ENCODE measurements around the gene CFAP46. TPM values are rescaled to one million over a fixed set of nuclear protein-coding genes. Genes with fewer than 3 reads are reported as not detected.
A peak's percentile ranks its signal among the peaks of the same experiment; 100 is the strongest.

The CFAP46 gene
- total RNA-seq, 1 donor from 2014 or later, result not detected

DNA sequence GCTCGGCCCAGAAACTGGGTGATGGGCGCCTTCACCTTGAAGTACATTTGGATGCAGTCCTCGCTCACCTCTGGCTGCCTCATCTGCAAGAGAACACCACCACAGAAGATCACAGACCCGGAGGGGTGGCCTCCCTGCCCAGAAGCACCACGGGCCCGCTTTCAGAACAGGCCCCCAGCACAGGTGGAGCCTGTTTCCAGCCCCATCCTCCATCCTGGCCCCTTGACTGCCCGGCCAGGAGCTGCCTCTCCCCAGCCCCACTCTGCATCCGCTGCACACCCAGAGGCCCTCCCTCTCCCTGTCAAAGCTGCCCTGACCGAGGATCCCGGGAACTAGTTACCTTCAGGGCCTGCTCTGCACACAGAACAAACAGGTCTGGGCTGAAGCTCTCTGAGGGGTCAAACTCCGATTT is 724 bp downstream of the CFAP46 start:
- no peak overlapping the region for H3K27ac ChIP-seq
- no peaks in the 10 kb centered on the region for H3K36me3 ChIP-seq
- TF ChIP-seq, protein P1, sequence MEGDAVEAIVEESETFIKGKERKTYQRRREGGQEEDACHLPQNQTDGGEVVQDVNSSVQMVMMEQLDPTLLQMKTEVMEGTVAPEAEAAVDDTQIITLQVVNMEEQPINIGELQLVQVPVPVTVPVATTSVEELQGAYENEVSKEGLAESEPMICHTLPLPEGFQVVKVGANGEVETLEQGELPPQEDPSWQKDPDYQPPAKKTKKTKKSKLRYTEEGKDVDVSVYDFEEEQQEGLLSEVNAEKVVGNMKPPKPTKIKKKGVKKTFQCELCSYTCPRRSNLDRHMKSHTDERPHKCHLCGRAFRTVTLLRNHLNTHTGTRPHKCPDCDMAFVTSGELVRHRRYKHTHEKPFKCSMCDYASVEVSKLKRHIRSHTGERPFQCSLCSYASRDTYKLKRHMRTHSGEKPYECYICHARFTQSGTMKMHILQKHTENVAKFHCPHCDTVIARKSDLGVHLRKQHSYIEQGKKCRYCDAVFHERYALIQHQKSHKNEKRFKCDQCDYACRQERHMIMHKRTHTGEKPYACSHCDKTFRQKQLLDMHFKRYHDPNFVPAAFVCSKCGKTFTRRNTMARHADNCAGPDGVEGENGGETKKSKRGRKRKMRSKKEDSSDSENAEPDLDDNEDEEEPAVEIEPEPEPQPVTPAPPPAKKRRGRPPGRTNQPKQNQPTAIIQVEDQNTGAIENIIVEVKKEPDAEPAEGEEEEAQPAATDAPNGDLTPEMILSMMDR (IDR thresholded peaks at IDR 0.05), result no peak
- DNase-seq (ENCODE audit: low spot score in 2 of 2), result no peak
- H3K4me1 ChIP-seq, result no peaks in the 10 kb centered on the region
- H3K27me3 ChIP-seq, result peaks cover 8% of the 10 kb centered on the region
- H3K4me3 ChIP-seq, result no peak overlapping the region
- H3K9me3 ChIP-seq, result no peaks in the 10 kb centered on the region
- intact Hi-C loops (cut with DNase I), result no loop called here

GRCh38 chr10:132940791-132941465 is 1.4 kb downstream of the CFAP46 start:
- no peak for DNase-seq (ENCODE audit: low spot score in 2 of 2)
- intact Hi-C loops (cut with DNase I), result no loop called here
- no peaks in the 10 kb centered on the region for H3K9me3 ChIP-seq
- no peaks in the 10 kb centered on the region for H3K36me3 ChIP-seq
- no peak overlapping the region for H3K27ac ChIP-seq
- TF ChIP-seq, protein P1 (IDR thresholded peaks at IDR 0.05), result no peak
- H3K27me3 ChIP-seq, result peaks cover 8% of the 10 kb centered on the region
- no peaks in the 10 kb centered on the region for H3K4me1 ChIP-seq
- no peak overlapping the region for H3K4me3 ChIP-seq

- no peak overlapping the region for H3K4me3 ChIP-seq
- intact Hi-C loops (cut with DNase I), result no loop called here
- TF ChIP-seq, protein P1 (IDR thresholded peaks at IDR 0.05), result peak in 2 of 3 experiments; percentile 7 to 43
- no peaks in the 10 kb centered on the region for H3K4me1 ChIP-seq
- no peaks in the 10 kb centered on the region for H3K36me3 ChIP-seq
- peaks cover 8% of the 10 kb centered on the region for H3K27me3 ChIP-seq
- no peaks in the 10 kb centered on the region for H3K9me3 ChIP-seq
- no peak overlapping the region for H3K27ac ChIP-seq
- DNase-seq (ENCODE audit: low spot score in 2 of 2), result no peak
Measured at GRCh38 chr10:132939957-132940790, 2.2 kb downstream of the CFAP46 start.

DNA sequence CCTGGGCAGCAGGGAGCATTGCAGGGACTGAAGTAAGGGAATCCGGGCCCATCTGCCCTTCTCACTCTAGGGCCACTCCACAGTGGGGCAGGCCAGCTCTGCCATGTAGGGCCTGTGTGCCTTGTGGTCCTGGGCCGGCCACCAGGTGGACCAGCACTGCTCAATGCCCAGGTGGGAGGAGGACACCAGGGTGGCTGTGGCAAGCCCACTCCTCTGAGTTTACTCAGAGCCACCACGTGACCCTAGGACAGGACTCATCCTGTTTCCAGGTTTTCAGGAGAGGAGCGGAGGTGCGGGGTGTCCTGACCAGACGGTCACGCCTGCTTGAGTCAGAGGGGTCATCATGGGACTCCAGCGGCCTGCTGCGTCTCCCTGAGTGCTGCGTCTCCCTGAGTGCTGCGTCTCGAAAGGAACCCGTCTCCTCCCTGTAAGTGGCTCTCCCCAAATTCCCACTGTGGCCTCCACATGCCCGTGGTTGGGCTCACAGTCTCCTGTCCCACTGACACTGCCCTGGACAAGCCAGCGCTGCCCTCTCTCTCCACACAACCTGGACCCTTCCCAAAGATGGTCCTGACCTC is 2.9 kb downstream of the CFAP46 start:
- no peak for DNase-seq (ENCODE audit: low spot score in 2 of 2)
- Histone ChIP-seq H3K4me3 (no peak overlapping the region), H3K27me3 (peaks cover 8% of the 10 kb centered on the region), H3K4me1 (no peaks in the 10 kb centered on the region), H3K36me3 (no peaks in the 10 kb centered on the region), H3K9me3 (no peaks in the 10 kb centered on the region), H3K27ac (no peak overlapping the region)
- TF ChIP-seq, protein P1 (IDR thresholded peaks at IDR 0.05), result no peak
- intact Hi-C loops (cut with DNase I), result no loop called here

DNA sequence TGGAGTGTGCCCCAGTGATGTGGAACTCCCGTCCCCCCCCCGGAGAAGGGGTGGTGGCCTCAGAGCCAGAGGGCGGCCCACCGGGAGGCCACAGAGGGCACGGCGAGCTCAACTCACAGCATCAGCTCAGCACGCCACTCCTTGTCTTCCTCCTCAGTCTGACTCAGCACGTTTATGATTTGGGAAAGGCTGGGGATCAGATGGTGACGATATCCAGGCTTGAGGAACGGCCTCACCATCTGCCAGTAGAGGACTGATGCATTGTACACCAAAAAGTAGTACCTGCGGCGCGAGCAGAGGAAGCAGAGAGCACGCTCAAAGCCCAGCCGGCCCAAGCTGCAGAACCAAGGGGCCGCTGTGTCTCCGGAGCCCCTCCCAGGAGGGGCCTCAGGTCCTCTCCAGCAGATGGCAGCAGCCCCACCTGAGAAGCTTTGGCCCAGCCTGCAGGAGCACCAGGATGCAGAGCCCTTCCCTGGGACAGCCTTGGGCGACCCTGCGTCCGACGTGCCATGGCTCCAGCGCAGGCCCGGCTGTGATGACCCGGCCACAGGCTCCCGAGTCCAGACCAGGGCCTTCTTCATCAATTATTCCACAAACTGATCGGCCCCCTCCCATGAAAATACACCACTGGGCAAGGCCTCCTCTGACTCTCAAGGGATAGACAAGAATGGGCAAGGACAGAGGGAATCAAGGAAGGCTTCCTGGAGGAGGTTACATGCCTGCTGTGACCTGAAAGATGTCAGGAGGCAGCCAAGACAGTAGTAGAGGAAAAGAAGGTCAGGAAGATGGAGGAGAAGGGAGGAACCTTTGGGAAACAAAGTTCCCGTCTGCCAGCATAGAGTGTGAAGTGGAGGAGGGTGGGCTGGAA is 3.7 kb downstream of the CFAP46 start:
- TF ChIP-seq, protein P1 (IDR thresholded peaks at IDR 0.05), result no peak
- intact Hi-C loops (cut with DNase I), result no loop called here
- no peaks in the 10 kb centered on the region for H3K36me3 ChIP-seq
- peaks cover 8% of the 10 kb centered on the region for H3K27me3 ChIP-seq
- H3K4me3 ChIP-seq, result no peak overlapping the region
- H3K27ac ChIP-seq, result no peak overlapping the region
- H3K4me1 ChIP-seq, result no peaks in the 10 kb centered on the region
- H3K9me3 ChIP-seq, result no peaks in the 10 kb centered on the region
- DNase-seq (ENCODE audit: low spot score in 2 of 2), result no peak
